Stimulated activated effector memory CD8-positive, alpha-beta T cell treated with anti-CD3 and anti-CD28 coated beads, Interleukin-12 subunit alpha, Interleukin-12 subunit beta, amount 100 ng/mL, for 72 hours (primary cell): Measurements from ENCODE around the gene SPATA31E1.
"Not testable (repeated sequence)": the region's sequence is repeated elsewhere in the genome, so short reads cannot be mapped to it uniquely, and the experiment has no call there.

ENCODE experiments used
- ATAC-seq: fragments of 150-1000 bp; cut with Tn5 transposase; 2 replicates; pipeline ENCODE4 v1.10.0; 2021
- DNase-seq, 2 donors: peaks; one replicate each; pipeline ENCODE4 v3.0.0; 2021 to 2022; ENCODE audit warnings: low spot score in 2 of 2
- H3K27ac Mint-ChIP-seq: one replicate; pipeline ENCODE4 v1.8.0; 2022; ENCODE audit warnings: mild to moderate bottlenecking, mixed read lengths
- H3K36me3 Mint-ChIP-seq: one replicate; pipeline ENCODE4 v1.8.0; 2022; ENCODE audit warnings: mild to moderate bottlenecking, mixed read lengths
- H3K4me1 Mint-ChIP-seq: one replicate; pipeline ENCODE4 v1.8.0; 2022; ENCODE audit warnings: mixed read lengths
- H3K4me3 Mint-ChIP-seq: one replicate; pipeline ENCODE4 v1.8.0; 2022; ENCODE audit warnings: mild to moderate bottlenecking, mixed read lengths
- H3K9me3 Mint-ChIP-seq: one replicate; pipeline ENCODE4 v1.8.0; 2022; ENCODE audit warnings: mixed read lengths

Gene SPATA31E1

GRCh38 chr9:87887661-87888480 lies 5.2 kb downstream of the SPATA31E1 start:
- Mint-ChIP-seq H3K9me3 (no peaks in the 10 kb centered on the region), H3K4me3 (no peak overlapping the region), H3K36me3 (no peaks in the 10 kb centered on the region), H3K27ac (no peak overlapping the region), H3K4me1 (no peaks in the 10 kb centered on the region)
- no peak for DNase-seq
- ATAC-seq = no peak

- no peak overlapping the region for H3K4me3 Mint-ChIP-seq
These were observed 5.8 kb downstream of the SPATA31E1 start for GRCh38 chr9:87888501-87888900.

GRCh38 chr9:87889065-87889881 lies 6.6 kb downstream of the SPATA31E1 start:
- ATAC-seq (peak; percentile 8), DNase-seq (no peak)
- H3K27ac Mint-ChIP-seq = no peak overlapping the region
- no peaks in the 10 kb centered on the region for H3K4me1 Mint-ChIP-seq
- no peak overlapping the region for H3K4me3 Mint-ChIP-seq
- no peaks in the 10 kb centered on the region for H3K9me3 Mint-ChIP-seq
- no peaks in the 10 kb centered on the region for H3K36me3 Mint-ChIP-seq

More at GRCh38 chr9:87888501-87888900, 5.8 kb downstream of the SPATA31E1 start:
- Mint-ChIP-seq H3K9me3 (no peaks in the 10 kb centered on the region), H3K4me1 (no peaks in the 10 kb centered on the region), H3K36me3 (no peaks in the 10 kb centered on the region), H3K27ac (no peak overlapping the region)
- DNase-seq (peak in 1 of 2 donors; percentile 40), ATAC-seq (no peak)

- no peaks in the 10 kb centered on the region for H3K4me1 Mint-ChIP-seq
- no peaks in the 10 kb centered on the region for H3K9me3 Mint-ChIP-seq
- H3K4me3 Mint-ChIP-seq = no peak overlapping the region
- H3K36me3 Mint-ChIP-seq = no peaks in the 10 kb centered on the region
- ATAC-seq (peak; percentile 17), DNase-seq (no peak)
- no peak overlapping the region for H3K27ac Mint-ChIP-seq
These were observed 7.2 kb downstream of the SPATA31E1 start for GRCh38 chr9:87889882-87890252.

GRCh38 chr9:87890837-87891236 lies 8.2 kb downstream of the SPATA31E1 start:
- H3K4me3 Mint-ChIP-seq = no peak overlapping the region
- no peak for ATAC-seq
- H3K36me3 Mint-ChIP-seq = no peaks in the 10 kb centered on the region
- no peaks in the 10 kb centered on the region for H3K4me1 Mint-ChIP-seq
- H3K9me3 Mint-ChIP-seq = no peaks in the 10 kb centered on the region
- H3K27ac Mint-ChIP-seq = no peak overlapping the region
- no peak for DNase-seq

- Mint-ChIP-seq H3K4me3 (no peak overlapping the region), H3K36me3 (no peaks in the 10 kb centered on the region), H3K4me1 (no peaks in the 10 kb centered on the region), H3K27ac (no peak overlapping the region), H3K9me3 (no peaks in the 10 kb centered on the region)
- no peak for ATAC-seq
- DNase-seq = no peak
These were observed 9.1 kb downstream of the SPATA31E1 start for GRCh38 chr9:87891754-87892153.

- DNase-seq (no peak), ATAC-seq (no peak)
- Mint-ChIP-seq H3K4me3 (no peak overlapping the region), H3K9me3 (peaks cover 3% of the 10 kb centered on the region), H3K36me3 (no peaks in the 10 kb centered on the region), H3K4me1 (no peaks in the 10 kb centered on the region), H3K27ac (no peak overlapping the region)
These were observed 10.3 kb downstream of the SPATA31E1 start for GRCh38 chr9:87892956-87893355.

GRCh38 chr9:87894998-87895625 lies 12.4 kb downstream of the SPATA31E1 start:
- no peaks in the 10 kb centered on the region for H3K4me1 Mint-ChIP-seq
- no peak for ATAC-seq
- H3K27ac Mint-ChIP-seq = no peak overlapping the region
- no peaks in the 10 kb centered on the region for H3K36me3 Mint-ChIP-seq
- DNase-seq = no peak
- H3K4me3 Mint-ChIP-seq = no peak overlapping the region
- peaks cover 5% of the 10 kb centered on the region for H3K9me3 Mint-ChIP-seq

- H3K36me3 Mint-ChIP-seq = no peaks in the 10 kb centered on the region
These were observed 14.2 kb downstream of the SPATA31E1 start for GRCh38 chr9:87896891-87897290.

GRCh38 chr9:87898151-87898550 lies 15.5 kb downstream of the SPATA31E1 start:
- H3K4me1 Mint-ChIP-seq = no peaks in the 10 kb centered on the region
- H3K9me3 Mint-ChIP-seq = peaks cover 10% of the 10 kb centered on the region

More at GRCh38 chr9:87896891-87897290, 14.2 kb downstream of the SPATA31E1 start:
- DNase-seq = no peak
- peaks cover 10% of the 10 kb centered on the region for H3K9me3 Mint-ChIP-seq
- ATAC-seq = no peak
- H3K4me3 Mint-ChIP-seq = no peak overlapping the region
- H3K4me1 Mint-ChIP-seq = no peaks in the 10 kb centered on the region
- no peak overlapping the region for H3K27ac Mint-ChIP-seq

GRCh38 chr9:87902371-87902770 lies 19.7 kb downstream of the SPATA31E1 start:
- H3K9me3 Mint-ChIP-seq = peaks cover 16% of the 10 kb centered on the region
- ATAC-seq, DNase-seq, H3K27ac Mint-ChIP-seq, H3K4me3 Mint-ChIP-seq, H3K36me3 Mint-ChIP-seq, H3K4me1 Mint-ChIP-seq: not testable (repeated sequence)

More at GRCh38 chr9:87898151-87898550, 15.5 kb downstream of the SPATA31E1 start:
- ATAC-seq (no peak), DNase-seq (no peak)
- H3K36me3 Mint-ChIP-seq = no peaks in the 10 kb centered on the region
- no peak overlapping the region for H3K27ac Mint-ChIP-seq
- no peak overlapping the region for H3K4me3 Mint-ChIP-seq

GRCh38 chr9:87909310-87910041 lies 26.8 kb downstream of the SPATA31E1 start:
- Mint-ChIP-seq H3K27ac (no peak overlapping the region), H3K9me3 (peaks cover 4% of the 10 kb centered on the region), H3K4me3 (no peak overlapping the region), H3K36me3 (no peaks in the 10 kb centered on the region), H3K4me1 (no peaks in the 10 kb centered on the region)
- ATAC-seq (peak; percentile 53), DNase-seq (no peak)

- H3K36me3 Mint-ChIP-seq = no peaks in the 10 kb centered on the region
- H3K4me3 Mint-ChIP-seq = no peak overlapping the region
- DNase-seq = no peak
- no peak overlapping the region for H3K27ac Mint-ChIP-seq
- no peaks in the 10 kb centered on the region for H3K9me3 Mint-ChIP-seq
- H3K4me1 Mint-ChIP-seq = no peaks in the 10 kb centered on the region
- no peak for ATAC-seq
These were observed 28.1 kb downstream of the SPATA31E1 start for GRCh38 chr9:87910821-87911220.

GRCh38 chr9:87917662-87918061 lies 35.0 kb downstream of the SPATA31E1 start, which contains the start of gene SPATA31C1:
Gene SPATA31C1 (plus strand): TSS chr9:87917962.
- not testable (repeated sequence) for DNase-seq, H3K27ac Mint-ChIP-seq, H3K36me3 Mint-ChIP-seq, H3K4me3 Mint-ChIP-seq, ATAC-seq, H3K9me3 Mint-ChIP-seq, H3K4me1 Mint-ChIP-seq

- not testable (repeated sequence) for H3K4me1 Mint-ChIP-seq, H3K36me3 Mint-ChIP-seq
These were observed 36.3 kb downstream of the SPATA31E1 start for GRCh38 chr9:87919013-87919412.

More at GRCh38 chr9:87919013-87919412, 36.3 kb downstream of the SPATA31E1 start:
- H3K9me3 Mint-ChIP-seq, H3K27ac Mint-ChIP-seq, ATAC-seq, H3K4me3 Mint-ChIP-seq, DNase-seq: not testable (repeated sequence)
